NCI-H510A treated with DMSO at 0.1 percent for 48 hours (cell line): ENCODE measurements around the gene EFCAB9.

Source experiments
- DNase-seq: peaks from one replicate; lab custom pipeline; 2025; lab: John Stamatoyannopoulos, UW

The EFCAB9 gene

GRCh38 chr5:172243302-172243701, 49.3 kb downstream of the EFCAB9 start:
- no peak for DNase-seq

GRCh38 chr5:172245046-172245445, 51.1 kb downstream of the EFCAB9 start:
- no peak for DNase-seq

GRCh38 chr5:172245703-172246125, 51.7 kb downstream of the EFCAB9 start:
- DNase-seq: no peak

GRCh38 chr5:172248637-172249036, 54.7 kb downstream of the EFCAB9 start:
- no peak for DNase-seq

- DNase-seq: no peak
Measured at GRCh38 chr5:172251419-172251818, 57.4 kb downstream of the EFCAB9 start.

- DNase-seq: no peak
Measured at GRCh38 chr5:172252501-172252900, 58.5 kb downstream of the EFCAB9 start.
